Activated naive CD4-positive, alpha-beta T cell treated with anti-CD3 and anti-CD28 coated beads, Interleukin-2, amount 50 U/mL, for 16 hours (primary cell): ENCODE data around the gene CARNS1.

Experiments
- DNase-seq: peaks from one replicate; pipeline ENCODE4 v3.0.0-alpha.2; 2020

The CARNS1 gene

GRCh38 chr11:67376873-67377808 is 38.3 kb upstream of the CARNS1 start:
- no peak for DNase-seq

GRCh38 chr11:67378544-67378943 is 36.9 kb upstream of the CARNS1 start:
- no peak for DNase-seq

GRCh38 chr11:67379061-67380058 is 36.1 kb upstream of the CARNS1 start:
- DNase-seq: no peak

- no peak for DNase-seq
Measured at GRCh38 chr11:67381244-67381972, 34.1 kb upstream of the CARNS1 start.

DNA sequence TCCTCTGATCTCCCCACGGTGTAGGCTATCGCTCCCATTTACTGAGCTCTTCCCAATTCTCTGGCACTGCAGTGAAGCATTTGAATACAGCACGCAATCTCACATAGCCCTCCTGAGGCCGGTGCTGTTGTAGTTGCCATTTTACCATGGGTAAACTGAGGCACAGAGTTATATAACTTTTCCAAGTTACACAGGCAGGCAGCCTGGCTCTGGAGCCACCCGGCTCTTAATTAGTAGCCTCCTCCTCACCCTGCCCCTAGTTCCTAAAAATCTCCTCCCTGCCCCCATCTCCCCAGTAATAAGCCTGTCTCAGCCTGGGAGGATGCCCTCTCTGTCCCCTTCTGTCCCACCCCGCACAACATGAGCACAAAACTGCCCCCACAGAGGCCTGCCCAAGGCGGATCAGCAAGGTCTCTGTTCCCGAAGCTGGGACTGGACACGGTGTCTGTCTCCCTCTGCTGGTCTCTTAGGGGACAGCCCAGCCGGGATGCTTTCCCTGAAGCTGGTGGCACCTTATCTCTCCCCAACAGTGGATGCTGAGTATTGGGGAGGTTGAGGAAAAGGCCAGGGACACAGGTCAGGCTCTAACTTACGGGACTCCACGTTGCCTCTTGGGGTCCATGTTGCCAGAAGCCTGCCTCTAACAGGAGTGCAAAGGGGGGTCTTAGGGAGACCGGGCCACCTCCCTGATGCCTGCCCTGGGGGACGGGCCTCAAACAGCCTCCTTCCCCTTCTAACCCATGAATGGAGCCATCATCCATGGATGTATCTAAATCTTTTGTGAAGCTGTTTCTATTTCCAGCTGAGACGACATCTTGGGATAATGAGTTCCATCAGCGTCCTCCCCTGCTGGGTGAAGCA is 33.0 kb upstream of the CARNS1 start:
- DNase-seq: peak; percentile 80

DNA sequence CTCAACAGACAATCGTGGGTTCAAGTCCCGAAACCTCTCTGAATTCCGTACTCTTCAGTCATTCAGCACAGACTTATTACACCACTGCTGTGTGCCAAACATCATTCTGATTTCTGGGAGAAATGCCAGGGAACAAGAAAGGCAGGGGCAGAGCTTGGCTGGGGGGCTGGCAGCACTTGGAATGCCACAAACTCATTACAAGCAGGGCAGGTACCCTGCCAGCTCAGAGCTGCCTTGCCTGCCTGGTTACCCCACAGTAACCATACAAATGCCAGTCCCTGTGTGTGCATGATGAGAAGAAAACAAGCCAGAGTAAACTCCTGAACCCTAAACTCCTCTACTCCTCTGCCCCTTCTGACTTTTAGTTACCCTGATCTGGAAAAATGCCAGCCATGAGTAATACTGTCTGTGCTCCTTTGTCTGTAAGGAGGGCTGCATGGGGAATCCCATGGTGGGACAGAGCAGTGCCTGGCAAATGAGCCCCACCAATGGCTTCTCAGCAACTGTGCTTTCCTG is 30.6 kb upstream of the CARNS1 start:
- no peak for DNase-seq

GRCh38 chr11:67387069-67387468 is 28.4 kb upstream of the CARNS1 start:
- no peak for DNase-seq

- DNase-seq: no peak
Measured at GRCh38 chr11:67387518-67387917, 28.0 kb upstream of the CARNS1 start.

DNA sequence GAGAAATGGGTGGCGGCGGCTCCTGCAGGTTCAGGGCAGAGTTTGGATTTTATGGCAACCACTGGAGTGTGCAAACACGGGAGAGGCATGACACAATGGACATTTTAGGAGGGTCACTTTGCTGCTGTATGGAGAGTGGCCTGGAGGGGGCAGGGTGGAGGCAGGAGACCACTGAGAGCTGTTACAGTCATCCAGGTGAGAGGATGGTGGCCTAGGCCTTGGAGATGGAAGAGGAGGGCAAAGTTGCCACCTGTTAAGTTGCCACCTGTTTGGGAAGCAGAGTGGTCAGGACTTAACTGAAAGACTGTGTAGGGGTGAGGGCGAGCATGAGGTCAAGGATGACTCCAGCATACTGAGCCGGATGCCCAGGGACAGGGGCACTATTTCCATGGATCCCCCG is 26.0 kb upstream of the CARNS1 start:
- peak; percentile 57 for DNase-seq

- no peak for DNase-seq
Measured at GRCh38 chr11:67390947-67391303, 24.6 kb upstream of the CARNS1 start.

DNA sequence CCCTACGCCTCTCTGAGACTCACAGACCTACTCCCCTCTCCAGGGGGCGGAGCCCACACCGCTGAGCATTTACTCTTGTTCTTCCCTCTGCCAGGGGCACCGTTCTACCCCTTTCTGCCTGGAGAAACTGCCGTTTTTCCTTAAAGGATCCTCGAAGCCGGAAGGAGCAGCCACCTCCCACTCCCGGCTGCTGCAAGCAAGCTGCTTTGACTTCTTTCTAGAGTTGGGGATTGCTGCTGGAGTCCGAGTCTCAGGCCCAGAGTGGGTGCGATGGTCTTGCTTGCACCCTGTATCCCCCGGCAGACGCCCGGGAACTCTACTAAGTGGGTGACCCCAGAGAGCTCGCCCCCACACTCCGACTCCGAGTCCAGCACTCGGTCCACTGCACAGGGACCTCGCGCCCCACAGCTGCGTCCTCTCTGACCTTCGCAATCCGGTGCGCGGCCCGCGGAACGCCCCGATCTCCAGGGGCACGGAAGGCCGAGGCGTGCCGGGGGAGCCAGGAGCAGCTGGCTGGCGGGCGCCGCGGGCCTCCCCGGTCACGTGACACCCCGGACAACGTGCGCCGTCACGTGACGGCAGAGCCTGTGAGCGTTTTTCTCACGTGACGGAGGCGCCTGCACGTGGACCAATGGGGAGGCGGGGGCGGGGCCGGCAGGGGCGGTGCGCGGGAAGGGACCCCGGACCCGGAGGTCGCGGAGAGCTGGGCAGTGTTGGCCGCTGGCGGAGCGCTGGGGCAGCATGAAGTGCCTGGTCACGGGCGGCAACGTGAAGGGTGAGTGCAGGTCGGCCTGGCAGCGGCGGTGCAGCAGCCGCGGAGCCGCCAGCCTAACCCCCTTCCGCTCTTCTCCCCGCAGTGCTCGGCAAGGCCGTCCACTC is 23.9 kb upstream of the CARNS1 start, which contains the start of gene RAD9A:
Gene RAD9A, plus strand, starts transcription at position 683 of the 879 bp plus-strand sequence. Its CDS starts 59 bp downstream, at position 742.
- peak; percentile 93 for DNase-seq

GRCh38 chr11:67392183-67392715 is 23.2 kb upstream of the CARNS1 start:
- no peak for DNase-seq

DNA sequence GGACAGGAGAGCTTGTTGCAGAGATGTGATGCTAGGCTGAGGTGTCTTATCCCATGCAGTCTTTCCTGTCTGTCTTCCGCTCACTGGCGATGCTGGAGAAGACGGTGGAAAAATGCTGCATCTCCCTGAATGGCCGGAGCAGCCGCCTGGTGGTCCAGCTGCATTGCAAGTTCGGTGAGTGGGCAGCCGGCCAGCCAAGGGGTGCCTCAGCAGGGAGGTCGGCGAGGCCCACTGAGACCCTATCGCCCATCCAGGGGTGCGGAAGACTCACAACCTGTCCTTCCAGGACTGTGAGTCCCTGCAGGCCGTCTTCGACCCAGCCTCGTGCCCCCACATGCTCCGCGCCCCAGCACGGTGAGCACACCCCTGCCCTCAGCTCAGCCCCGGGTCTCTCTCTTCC is 22.0 kb upstream of the CARNS1 start:
- DNase-seq: no peak

DNA sequence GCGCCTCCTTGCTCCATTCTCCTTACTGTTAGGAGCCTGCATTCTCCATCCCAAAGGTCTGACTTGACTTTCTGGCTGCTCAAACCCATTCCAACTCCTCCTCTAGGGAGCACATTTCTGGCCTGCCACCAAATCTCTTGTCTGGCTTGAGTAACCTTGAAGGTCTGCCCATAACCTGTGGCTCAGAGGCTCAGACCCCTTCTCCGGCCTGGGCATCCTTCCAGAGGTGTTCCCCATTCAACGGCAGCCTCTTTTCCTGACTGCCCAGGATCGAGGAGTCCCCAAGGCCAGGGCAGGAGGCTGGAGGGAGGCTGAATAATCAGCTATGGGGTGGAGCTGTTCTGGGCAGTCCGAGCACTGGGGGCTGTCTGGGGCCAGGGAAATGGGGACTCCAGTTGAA is 21.5 kb upstream of the CARNS1 start:
- no peak for DNase-seq

DNA sequence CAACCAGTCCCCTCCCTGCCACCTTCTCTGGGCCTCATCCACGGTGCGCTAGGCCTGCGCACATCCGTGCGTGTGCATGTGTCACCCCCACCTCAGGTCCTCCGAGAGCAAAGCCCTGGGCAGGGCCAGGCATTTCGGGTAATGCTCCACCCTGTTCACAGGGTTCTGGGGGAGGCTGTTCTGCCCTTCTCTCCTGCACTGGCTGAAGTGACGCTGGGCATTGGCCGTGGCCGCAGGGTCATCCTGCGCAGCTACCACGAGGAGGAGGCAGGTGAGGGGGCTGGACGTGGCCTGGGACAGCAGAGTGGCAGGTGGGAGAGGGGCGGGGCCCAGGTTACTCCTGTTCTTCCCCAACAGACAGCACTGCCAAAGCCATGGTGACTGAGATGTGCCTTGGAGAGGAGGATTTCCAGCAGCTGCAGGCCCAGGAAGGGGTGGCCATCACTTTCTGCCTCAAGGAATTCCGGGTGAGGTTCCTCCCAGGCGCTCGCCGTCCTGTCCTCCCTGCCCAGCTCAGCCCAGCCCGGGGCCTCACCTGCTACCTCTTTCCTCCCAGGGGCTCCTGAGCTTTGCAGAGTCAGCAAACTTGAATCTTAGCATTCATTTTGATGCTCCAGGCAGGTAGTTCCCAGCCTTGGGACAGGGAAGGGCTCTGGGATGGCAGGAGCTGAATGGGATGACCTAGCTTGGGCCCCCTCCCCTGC is 19.8 kb upstream of the CARNS1 start:
- no peak for DNase-seq

DNA sequence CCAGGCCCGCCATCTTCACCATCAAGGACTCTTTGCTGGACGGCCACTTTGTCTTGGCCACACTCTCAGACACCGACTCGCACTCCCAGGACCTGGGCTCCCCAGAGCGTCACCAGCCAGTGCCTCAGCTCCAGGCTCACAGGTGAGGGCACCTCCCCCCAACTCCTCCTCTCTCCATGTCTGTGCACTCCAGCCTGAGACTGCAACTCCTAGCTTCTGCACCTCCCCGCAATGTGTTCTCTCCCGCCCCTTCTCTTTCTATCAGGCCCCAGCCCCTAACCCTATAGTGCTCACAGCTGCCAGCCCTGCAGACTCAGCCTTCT is 19.3 kb upstream of the CARNS1 start:
- no peak for DNase-seq

DNA sequence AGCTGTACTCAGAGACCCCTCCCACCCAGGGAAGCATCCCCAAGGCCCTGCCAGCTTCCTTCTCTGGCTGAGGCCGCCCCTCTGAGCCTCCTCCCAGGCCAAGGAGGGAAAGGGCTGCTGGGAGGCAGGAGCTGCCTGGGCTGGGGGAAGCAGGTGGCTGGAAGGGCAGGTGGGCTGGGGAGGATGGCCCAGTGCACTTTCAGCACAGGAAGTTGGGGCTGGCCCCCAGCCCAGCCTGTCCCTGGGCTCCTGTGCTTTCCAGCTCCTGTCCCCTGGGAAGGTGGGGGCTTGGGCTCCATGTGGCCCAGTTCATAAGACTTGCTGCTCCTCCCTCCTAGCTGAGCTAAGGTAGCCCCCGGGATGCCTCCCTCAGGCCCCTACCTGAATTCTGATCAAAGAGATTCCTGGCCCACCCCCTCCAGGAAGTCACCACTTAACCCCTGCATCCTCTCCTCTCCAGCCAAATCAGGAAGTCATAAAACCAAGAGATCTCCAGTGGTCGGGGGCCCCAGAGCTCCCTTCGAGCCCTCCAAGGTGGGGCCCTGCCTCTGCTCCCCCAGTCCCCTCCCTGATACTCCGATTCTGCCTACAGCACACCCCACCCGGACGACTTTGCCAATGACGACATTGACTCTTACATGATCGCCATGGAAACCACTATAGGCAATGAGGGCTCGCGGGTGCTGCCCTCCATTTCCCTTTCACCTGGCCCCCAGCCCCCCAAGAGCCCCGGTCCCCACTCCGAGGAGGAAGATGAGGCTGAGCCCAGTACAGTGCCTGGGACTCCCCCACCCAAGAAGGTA is 18.7 kb upstream of the CARNS1 start:
- DNase-seq: no peak

DNA sequence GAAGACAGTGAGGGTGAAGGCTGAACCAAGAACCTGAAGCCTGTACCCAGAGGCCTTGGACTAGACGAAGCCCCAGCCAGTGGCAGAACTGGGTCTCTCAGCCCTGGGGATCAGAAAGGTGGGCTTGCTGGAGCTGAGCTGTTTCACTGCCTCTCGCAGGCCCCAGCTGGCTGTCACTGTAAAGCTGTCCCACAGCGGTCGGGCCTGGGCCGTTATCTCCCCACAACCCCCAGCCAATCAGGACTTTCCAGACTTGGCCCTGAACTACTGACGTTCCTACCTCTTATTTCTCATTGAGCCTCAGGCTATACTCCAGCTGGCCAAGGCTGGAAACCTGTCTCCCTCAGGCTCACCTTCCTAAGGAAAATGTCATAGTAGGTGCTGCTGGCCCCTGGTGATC is 17.9 kb upstream of the CARNS1 start:
- DNase-seq: no peak
